K562 (cell line): ENCODE results near the gene DPP3. TPM values are rescaled to one million over a fixed set of nuclear protein-coding genes. Genes with fewer than 3 reads are reported as not detected.

ENCODE experiments used
- BMI1 ChIP-seq: fragments of 150-350 bp; IDR thresholded peaks from 2 replicates; pipeline ENCODE4 v1.6.1; 2014; ENCODE audit warnings: low read length
- CBFB ChIP-seq: sonication (generic); formaldehyde crosslinking; IDR thresholded peaks from 2 replicates; pipeline ENCODE4 v1.4.0; 2020; ENCODE audit warnings: mild to moderate bottlenecking, missing genetic modification reagents
- HEY1 ChIP-seq: fragments of 250-450 bp; sonication (Bioruptor Pico); IDR thresholded peaks from 2 replicates; pipeline ENCODE4 v1.5.0; 2020; ENCODE audit warnings: mild to moderate bottlenecking, moderate library complexity, borderline replicate concordance
- HNRNPH1 ChIP-seq: fragments of 200-400 bp; formaldehyde crosslinking; optimal IDR thresholded peaks from 2 replicates; pipeline ENCODE3; 2017; ENCODE audit warnings: low read depth, mild to moderate bottlenecking, low read length, moderate library complexity
- KAT2B ChIP-seq: IDR thresholded peaks from one replicate; pipeline ENCODE4 v1.6.1; 2012; ENCODE audit warnings: low read depth, mild to moderate bottlenecking, control low read depth, inconsistent platforms, low read length, moderate library complexity
- KLF10 ChIP-seq: fragments of 250-450 bp; sonication (Bioruptor Pico); IDR thresholded peaks from 2 replicates; pipeline ENCODE4 v1.6.1; 2021; ENCODE audit warnings: matching md5 sums
- NBN ChIP-seq: fragments of 450-650 bp; IDR thresholded peaks from 2 replicates; pipeline ENCODE4 v1.6.1; 2016; ENCODE audit warnings: low read depth, mild to moderate bottlenecking
- NFE2 ChIP-seq: IDR thresholded peaks from 2 replicates; pipeline ENCODE4 v1.6.1; 2014; ENCODE audit warnings: antibody characterized with exemption, low read depth
- POLR2A ChIP-seq: fragments of 450-650 bp; conservative IDR thresholded peaks from 2 replicates; pipeline ENCODE4 v1.6.1; 2016
- PYGO2 ChIP-seq: fragments of 450-650 bp; IDR thresholded peaks from 2 replicates; pipeline ENCODE4 v1.6.1; 2016; ENCODE audit warnings: mild to moderate bottlenecking, missing genetic modification characterization, moderate library complexity, missing compliant biosample characterization
- RHOXF2B ChIP-seq: fragments of 250-450 bp; sonication (Bioruptor Pico); conservative IDR thresholded peaks from 2 replicates; pipeline ENCODE4 v1.5.1; 2021
- RNF219 ChIP-seq: fragments of 250-450 bp; sonication (Bioruptor Pico); IDR thresholded peaks from 2 replicates; pipeline ENCODE4 v1.5.0; 2022; ENCODE audit warnings: mild to moderate bottlenecking
- SIRT6 ChIP-seq: IDR thresholded peaks from one replicate; pipeline ENCODE4 v1.6.1; 2012; ENCODE audit warnings: low read depth, mild to moderate bottlenecking, control low read depth, inconsistent platforms, low read length, moderate library complexity
- SLC30A9 ChIP-seq: fragments of 250-450 bp; sonication (Bioruptor Pico); IDR thresholded peaks from 2 replicates; pipeline ENCODE4 v1.8.0; 2022; ENCODE audit warnings: mild to moderate bottlenecking, moderate library complexity
- SUPT5H ChIP-seq: fragments of 450-650 bp; IDR thresholded peaks from 2 replicates; pipeline ENCODE4 v1.6.1; 2016
- TEAD2 ChIP-seq: fragments of 450-650 bp; IDR thresholded peaks from 2 replicates; pipeline ENCODE4 v1.6.1; 2016; ENCODE audit warnings: missing genetic modification characterization, control low read depth, missing compliant biosample characterization
- ZBTB40 ChIP-seq, 2 experiments: fragments of 450-650 bp in 1 of 2; sonication (generic) in 1 of 2; formaldehyde crosslinking in 1 of 2; IDR thresholded peaks; 2 replicates each; pipeline versions ENCODE4 v1.7.1 to v1.9.0; 2016 to 2022; ENCODE audit warnings: inconsistent platforms in 1 of 2, mild to moderate bottlenecking in 1 of 2, missing genetic modification reagents in 1 of 2
- ZNF324 ChIP-seq: fragments of 250-450 bp; sonication (Bioruptor Pico); IDR thresholded peaks from 2 replicates; pipeline ENCODE4 v1.4.0; 2020; ENCODE audit warnings: mild to moderate bottlenecking
- ZNF717 ChIP-seq: fragments of 250-450 bp; sonication (Bioruptor Pico); IDR thresholded peaks from 2 replicates; pipeline ENCODE4 v1.5.0; 2021
- polyA plus RNA-seq, 8 experiments: library from polyadenylated mRNA; depleted of rRNA in 4 of 8; stranded (reverse) in 5 of 8; unstranded in 3 of 8; fragments of >200 nt; fragmentation: Nextera tagmentation in 2 of 8; fragmentation: Illumina TruSeq in 1 of 8; extraction: Ambion mirVana in 2 of 8; extraction: Trizol in 1 of 8; gene quantifications; 2 replicates each; pipeline versions ENCODE4 v1.2.1 to v1.2.3, GENCODE V29; 2011 to 2014; ENCODE audit warnings: inconsistent platforms in 1 of 8, missing spikeins in 1 of 8
- total RNA-seq, 7 experiments: library from RNA; depleted of rRNA in 6 of 7; stranded (reverse); fragments of >200 nt in 6 of 7; fragmentation: Illumina TruSeq in 2 of 7; extraction: Trizol in 2 of 7; gene quantifications; 2 replicates each; pipeline versions ENCODE4 v1.2.1 to v1.2.3, GENCODE V29; 2011 to 2021; ENCODE audit warnings: low replicate concordance in 1 of 7

Gene DPP3
- total and polyA plus RNA-seq, 9 of the 15 experiments (the other 6 are each of a cell fraction or from before 2014, with no cell fraction given) = 3.7 to 69.2 (median 43.3) TPM

GRCh38 chr11:66438504-66439466 is 41.4 kb upstream of the DPP3 start, which contains the start of gene MRPL11 (continued):
- TF ChIP-seq ZBTB40 (IDR thresholded peaks at IDR 0.05) = peak; percentile 58
- no peak for TF ChIP-seq ZBTB40 (CRISPR knock-in tag; IDR thresholded peaks at IDR 0.05)
- TF ChIP-seq KLF10 (CRISPR knock-in tag) = no peak
- TF ChIP-seq HNRNPH1 = no peak
- no peak for TF ChIP-seq HEY1 (CRISPR knock-in tag)
- TF ChIP-seq NFE2 = peak; percentile 96
- no peak for TF ChIP-seq BMI1
- TF ChIP-seq SLC30A9 (CRISPR knock-in tag) = no peak
- no peak for TF ChIP-seq PYGO2 (tag)
- TF ChIP-seq ZNF324 (CRISPR knock-in tag) = no peak
- TF ChIP-seq TEAD2 (tag) = peak; percentile 73; the same call in 1 of the 2 replicates
- peak; percentile 18; the same call in 1 of the 2 replicates for TF ChIP-seq CBFB
- TF ChIP-seq KAT2B = no peak
- peak; percentile 86 for TF ChIP-seq POLR2A
- no peak for TF ChIP-seq ZNF717 (CRISPR knock-in tag)
- no peak for TF ChIP-seq NBN
- peak; percentile 80 for TF ChIP-seq SUPT5H
- no peak for TF ChIP-seq RNF219 (CRISPR knock-in tag)
- no peak for TF ChIP-seq RHOXF2B (CRISPR knock-in tag)
- no peak for TF ChIP-seq SIRT6
